OCI-M2 (cell line): Measurements from ENCODE around the gene GJC2.

ENCODE experiments used
- DNase-seq: peaks from one replicate; lab custom pipeline; 2025; ENCODE audit not compliant: unreplicated experiment; lab: John Stamatoyannopoulos, UW

Gene GJC2

DNA sequence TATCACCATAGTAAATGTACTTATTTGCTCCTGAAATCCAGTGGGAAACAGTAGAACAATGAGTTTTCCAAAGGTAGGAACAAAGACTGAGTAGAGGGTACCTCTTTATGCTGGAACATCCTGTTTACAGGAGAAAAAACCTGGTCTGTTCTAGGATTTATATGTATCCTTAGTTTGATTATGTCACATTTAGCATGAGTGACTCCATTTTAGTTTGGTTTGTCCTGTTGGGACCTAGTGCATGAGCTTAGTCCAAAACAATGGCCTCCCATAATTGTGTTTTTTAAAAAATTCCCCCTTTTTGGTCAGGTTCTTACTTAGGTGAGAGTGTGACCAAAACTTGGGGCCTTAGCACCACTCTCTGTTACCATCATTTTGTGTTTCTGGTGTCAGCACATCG, 37.1 kb upstream of the GJC2 start:
- no peak for DNase-seq

- no peak for DNase-seq
Measured at GRCh38 chr1:228114827-228115226, 34.9 kb upstream of the GJC2 start.

GRCh38 chr1:228117335-228117734, 32.4 kb upstream of the GJC2 start:
- DNase-seq = no peak

- no peak for DNase-seq
Measured at GRCh38 chr1:228118040-228118439, 31.7 kb upstream of the GJC2 start.

DNA sequence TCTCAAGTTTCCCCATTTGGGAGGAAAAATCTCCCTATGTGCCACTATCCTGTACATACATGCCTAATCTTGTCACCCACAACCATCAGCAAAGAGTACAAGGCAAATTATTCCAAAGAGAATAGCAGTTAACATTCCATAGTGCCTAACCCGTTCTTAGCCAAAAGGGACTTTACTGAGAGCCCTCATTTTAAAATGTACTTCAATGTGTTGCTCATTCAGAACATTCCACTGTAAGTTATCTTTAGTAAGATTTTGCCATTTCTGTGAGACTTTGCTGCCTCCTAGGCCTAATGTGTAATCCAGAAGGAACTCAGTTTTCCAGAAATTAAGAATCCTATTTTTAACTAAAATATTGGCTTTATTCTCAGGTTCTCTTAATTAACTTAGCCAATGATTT, 29.4 kb upstream of the GJC2 start:
- no peak for DNase-seq

DNA sequence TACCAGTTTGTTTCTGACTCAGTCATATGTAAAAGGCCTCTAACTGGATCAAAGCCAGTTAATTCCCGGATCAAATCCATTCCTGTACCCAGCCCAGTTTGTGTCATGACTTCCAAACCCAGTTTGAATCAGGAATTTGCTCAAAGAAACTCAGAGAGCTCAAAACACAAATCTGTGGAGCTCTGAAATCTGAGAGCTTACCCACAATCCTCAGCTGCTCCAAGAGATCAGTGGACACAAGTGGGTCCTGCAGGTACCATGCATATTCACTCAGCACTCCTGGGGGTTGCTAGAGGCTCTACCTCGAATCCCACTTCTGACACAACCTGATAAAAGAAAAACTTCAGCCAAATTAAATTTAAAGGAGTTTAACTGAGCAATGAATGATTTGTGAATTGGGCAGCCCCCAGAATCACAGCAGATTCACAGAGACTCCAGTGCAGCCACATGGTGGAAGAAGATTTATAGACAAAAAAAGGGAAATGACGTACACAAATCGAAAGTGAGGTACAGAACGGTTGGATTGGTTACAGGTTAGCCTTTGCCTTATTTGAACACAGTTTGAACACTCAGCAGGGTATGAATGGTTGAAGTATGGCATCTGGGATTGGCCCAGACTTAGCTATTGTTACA, 28.8 kb upstream of the GJC2 start:
- no peak for DNase-seq

GRCh38 chr1:228122921-228123441, 26.7 kb upstream of the GJC2 start:
- no peak for DNase-seq

DNA sequence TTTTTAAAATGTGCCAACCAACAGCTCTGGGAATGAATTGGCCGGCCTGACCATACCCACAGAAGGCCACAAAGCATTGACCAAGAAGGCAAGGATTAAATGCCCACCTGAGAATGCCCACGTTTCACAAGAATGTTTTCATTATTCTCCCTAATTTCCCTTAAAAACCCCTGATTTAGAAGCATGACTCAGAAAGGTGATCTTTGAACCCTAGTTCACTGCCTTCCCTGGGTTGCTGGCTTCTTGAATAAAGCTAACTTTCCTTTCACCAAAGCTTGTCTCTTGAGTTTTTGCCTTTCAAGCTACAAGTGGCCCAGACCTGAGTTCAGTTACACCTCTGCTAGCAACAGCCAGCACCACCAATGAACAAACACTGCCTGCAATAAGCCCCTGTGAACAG, 26.2 kb upstream of the GJC2 start:
- no peak for DNase-seq

DNA sequence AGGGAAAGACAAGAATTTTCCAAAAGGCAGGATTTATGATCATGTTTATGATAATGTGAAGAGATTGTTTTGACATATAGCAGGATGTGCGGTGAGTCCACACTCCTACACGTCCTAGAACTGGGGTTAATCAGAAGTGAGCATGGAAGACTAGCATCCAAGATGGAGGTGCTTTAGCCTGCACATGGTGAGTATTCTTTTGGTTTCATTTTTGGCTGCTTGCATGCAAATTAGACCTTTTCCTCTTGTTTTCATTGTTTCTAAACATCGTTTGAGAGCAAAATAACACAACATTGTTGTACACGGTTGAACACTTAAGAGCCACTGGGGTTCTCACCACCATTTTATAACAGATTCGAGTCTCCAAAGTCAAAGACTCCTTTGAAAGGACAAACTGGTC, 24.5 kb upstream of the GJC2 start:
- DNase-seq = no peak

GRCh38 chr1:228131766-228132165, 18.0 kb upstream of the GJC2 start:
- DNase-seq = no peak

GRCh38 chr1:228134591-228134990, 15.1 kb upstream of the GJC2 start:
- DNase-seq = no peak

DNA sequence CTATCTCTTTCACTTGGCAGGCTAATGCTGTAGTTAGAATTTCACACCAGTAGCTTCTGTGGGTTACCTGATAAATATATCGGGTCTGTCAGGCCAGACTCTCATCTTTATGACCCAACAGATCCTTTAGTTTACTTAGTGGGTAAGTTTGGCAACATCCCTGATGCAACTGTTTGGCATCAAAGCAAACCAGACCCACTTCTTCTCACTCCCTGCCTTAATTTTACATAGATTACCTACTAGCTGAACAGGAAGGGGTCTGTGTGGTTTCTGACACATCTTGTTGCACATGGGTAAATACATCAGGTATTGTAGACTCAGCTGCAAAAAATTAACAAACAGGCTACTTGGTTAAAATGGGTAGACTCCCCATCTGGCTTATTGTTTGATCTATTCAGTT, 12.8 kb upstream of the GJC2 start:
- no peak for DNase-seq

- no peak for DNase-seq
Measured at GRCh38 chr1:228139406-228139930, 10.3 kb upstream of the GJC2 start.

- peak; percentile 87 for DNase-seq
Measured at GRCh38 chr1:228139931-228140723, 9.6 kb upstream of the GJC2 start, which contains the start of gene GUK1. TSS of gene GUK1 (plus strand) at chr1:228140279. CDS start at chr1:228140303, 24 bp downstream.

DNA sequence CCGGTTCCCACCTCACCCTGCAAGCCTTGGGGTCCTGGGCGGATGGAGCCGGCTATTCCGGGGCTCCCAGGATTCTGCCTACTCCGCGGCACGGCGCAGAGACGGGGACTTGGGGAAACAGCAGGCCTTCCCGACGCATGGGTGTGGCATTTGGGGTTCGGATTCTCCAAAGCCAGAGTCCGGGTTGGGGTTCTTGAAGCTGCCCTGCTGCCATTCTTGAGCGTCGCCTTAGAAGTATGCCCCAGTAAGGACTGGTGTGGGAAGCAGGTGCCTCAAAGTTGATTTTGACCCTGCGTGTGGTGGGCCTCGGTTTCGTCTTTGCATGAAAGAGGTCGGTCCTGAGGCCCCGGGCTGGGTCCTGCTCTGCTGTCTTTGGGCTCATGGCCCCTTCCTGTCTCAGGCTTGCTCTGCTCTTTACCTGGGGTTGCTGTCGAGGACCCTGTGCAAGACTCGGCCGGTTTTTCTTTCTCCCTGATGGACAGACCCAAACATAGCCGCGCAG, 9.0 kb upstream of the GJC2 start:
- no peak for DNase-seq

DNA sequence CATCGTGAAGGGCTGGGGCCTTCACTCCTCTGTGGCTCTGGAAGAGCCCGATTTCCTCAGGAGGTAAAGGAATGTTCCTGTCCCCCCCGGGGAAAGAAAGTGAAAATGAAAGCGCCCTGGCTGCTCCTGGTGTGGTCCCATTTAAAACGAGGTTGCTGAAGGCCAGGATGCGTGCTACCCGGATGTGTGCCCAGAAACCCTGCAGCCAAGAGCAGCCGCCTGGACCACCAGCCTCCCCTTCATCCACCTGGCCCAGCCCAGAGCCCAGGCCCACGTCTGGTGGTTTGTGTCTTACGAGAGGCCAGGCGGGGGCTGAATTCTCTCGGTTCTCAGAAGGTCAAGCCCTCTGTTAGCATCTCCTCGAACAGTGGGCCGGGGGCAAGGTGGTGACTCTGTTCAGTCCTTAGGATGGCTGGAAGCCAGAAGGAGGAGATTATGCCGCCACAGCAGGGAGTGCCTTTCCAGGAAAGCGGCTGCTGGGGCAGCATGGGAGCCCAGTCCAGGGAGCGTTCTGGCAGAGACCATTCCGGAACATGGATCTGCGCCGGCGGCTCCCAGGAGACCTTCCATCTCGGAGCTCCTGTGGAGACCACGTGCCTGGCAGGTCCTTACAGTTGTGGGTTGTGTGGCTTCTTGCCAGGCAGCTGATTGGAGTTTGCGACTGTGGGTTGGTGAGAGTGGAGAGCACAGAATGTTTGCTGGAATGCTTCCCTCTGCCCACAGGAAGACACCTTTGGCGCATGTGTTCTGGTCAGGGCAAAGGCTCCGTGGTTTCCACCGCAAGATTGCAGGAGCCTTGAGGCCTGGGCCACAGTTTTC, 8.3 kb upstream of the GJC2 start:
- DNase-seq = no peak

DNA sequence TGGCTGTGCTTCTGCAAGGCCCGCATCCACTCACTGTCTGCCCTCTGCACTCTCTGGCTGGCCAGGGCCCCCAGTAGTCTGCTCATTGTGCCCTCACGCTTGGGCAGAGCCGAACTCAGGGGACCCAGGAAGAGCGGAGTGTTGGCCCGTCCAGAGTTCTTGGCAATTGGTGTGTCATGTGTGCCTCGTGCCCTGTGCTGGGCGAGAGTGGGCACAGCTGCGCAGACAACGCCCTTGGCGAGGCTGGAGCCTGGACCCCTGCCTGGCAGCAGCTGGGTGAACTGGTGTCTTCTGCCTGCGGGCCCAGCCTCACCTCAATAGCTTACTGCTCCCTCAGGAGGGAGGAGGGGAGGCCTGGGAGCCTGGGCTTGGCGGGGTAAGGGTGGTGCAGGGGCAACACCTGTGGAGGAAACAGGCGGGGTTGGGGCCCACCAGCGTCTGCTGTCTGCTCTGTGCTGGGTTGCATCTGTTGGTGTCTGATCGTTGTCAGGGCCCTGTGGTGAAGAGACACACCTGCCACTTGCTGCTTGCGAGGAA, 7.5 kb upstream of the GJC2 start:
- DNase-seq = no peak

DNA sequence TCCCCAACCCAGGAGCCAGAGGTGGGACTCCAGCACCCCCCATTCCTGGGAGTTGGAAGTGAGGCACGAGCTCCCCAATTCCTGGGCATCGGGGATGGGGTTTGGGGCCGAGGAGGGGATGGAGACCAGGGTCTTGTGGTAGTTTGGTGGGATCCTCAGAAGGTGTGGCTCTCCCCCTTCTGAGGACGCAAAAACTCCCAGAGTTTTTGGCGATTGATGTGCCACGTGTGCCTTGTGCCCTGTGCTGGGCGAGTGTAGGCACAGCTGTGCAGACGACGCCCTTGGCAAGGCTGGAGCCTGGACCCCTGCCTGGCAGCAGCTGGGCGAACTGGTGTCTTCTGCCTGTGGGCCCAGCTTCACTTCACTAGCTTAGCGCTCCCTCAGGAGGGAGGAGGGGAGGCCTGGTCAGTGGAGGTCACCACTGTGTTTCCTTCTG, 7.0 kb upstream of the GJC2 start:
- DNase-seq = no peak

GRCh38 chr1:228143480-228144192, 6.1 kb upstream of the GJC2 start:
- no peak for DNase-seq
